IMR-90 (cell line): ENCODE measurements around the gene AKR1E2. TPM values are rescaled to one million over a fixed set of nuclear protein-coding genes. Genes with fewer than 3 reads are reported as not detected.

Experiments used
- ATAC-seq: fragments of 200-7000 bp; cut with Tn5 transposase; 2 replicates; pipeline ENCODE4 v1.9.1; 2020; ENCODE audit warnings: low read depth, mild to moderate bottlenecking, moderate library complexity
- BruUV-seq: library from RNA; stranded (reverse); fragments of 400-500 nt; replicated peaks from 2 replicates; lab custom pipeline; 2021; lab: Mats Ljungman, UMichigan
- CTCF ChIA-PET: fragments of 300-600 bp; formaldehyde crosslinking; extraction: SDS; loops from one replicate; lab custom pipeline; 2021; ENCODE audit warnings: antibody characterized with exemption; lab: Yijun Ruan, JAX
- POLR2A ChIA-PET: fragments of 300-600 bp; sonication (Branson Sonifier 250); formaldehyde crosslinking; loops from one replicate; lab custom pipeline; 2022; ENCODE audit warnings: antibody characterized with exemption; ENCODE audit not compliant: unreplicated experiment; lab: Charles Lee
- DNase-seq: peaks from one replicate; pipeline ENCODE4 v3.0.0; 2013
- H2AFZ ChIP-seq: replicated peaks from 2 replicates; pipeline ENCODE3; 2013; ENCODE audit warnings: low read length, mild to moderate bottlenecking; ENCODE audit not compliant: poor library complexity
- H2AK5ac ChIP-seq: 2 replicates; pipeline ENCODE4 v1.6.1; 2013; ENCODE audit warnings: low read depth, low read length, inconsistent platforms
- H2AK9ac ChIP-seq: replicated peaks from 2 replicates; pipeline ENCODE3; 2013; ENCODE audit warnings: mild to moderate bottlenecking, low read depth, low read length, moderate library complexity; ENCODE audit not compliant: poor library complexity
- H2BK120ac ChIP-seq: 2 replicates; pipeline ENCODE4 v1.6.1; 2013; ENCODE audit warnings: low read depth, low read length, inconsistent platforms
- H2BK15ac ChIP-seq: 3 replicates; pipeline ENCODE4 v1.6.1; 2013; ENCODE audit warnings: low read depth, low read length, inconsistent platforms
- H2BK20ac ChIP-seq: 2 replicates; pipeline ENCODE4 v1.6.1; 2013; ENCODE audit warnings: low read depth, mild to moderate bottlenecking, inconsistent platforms, low read length, moderate library complexity
- H2BK5ac ChIP-seq: 2 replicates; pipeline ENCODE4 v1.6.1; 2013; ENCODE audit warnings: mild to moderate bottlenecking, low read depth, low read length, inconsistent platforms; ENCODE audit not compliant: poor library complexity, severe bottlenecking
- H3K14ac ChIP-seq: replicated peaks from 2 replicates; pipeline ENCODE4 v1.6.1; 2013; ENCODE audit warnings: low read depth, low read length, inconsistent platforms
- H3K18ac ChIP-seq: 2 replicates; pipeline ENCODE4 v1.6.1; 2013; ENCODE audit warnings: low read depth, low read length, control low read depth
- H3K23ac ChIP-seq: 2 replicates; pipeline ENCODE4 v1.6.1; 2013; ENCODE audit warnings: low read depth, low read length, inconsistent platforms
- H3K27ac ChIP-seq: 2 replicates; pipeline ENCODE4 v1.5.1; 2013; ENCODE audit warnings: mild to moderate bottlenecking, control low read depth, low read length; ENCODE audit not compliant: insufficient read depth
- H3K27me3 ChIP-seq: 2 replicates; pipeline ENCODE4 v1.6.1; 2013; ENCODE audit warnings: low read length; ENCODE audit not compliant: control insufficient read depth, insufficient read depth
- H3K36me3 ChIP-seq: 2 replicates; pipeline ENCODE4 v1.6.1; 2013; ENCODE audit warnings: low read length, mixed read lengths; ENCODE audit not compliant: control insufficient read depth, insufficient read depth
- H3K4ac ChIP-seq: 2 replicates; pipeline ENCODE4 v1.6.1; 2013; ENCODE audit warnings: low read depth, low read length, inconsistent platforms
- H3K4me1 ChIP-seq: 2 replicates; pipeline ENCODE4 v1.6.1; 2013; ENCODE audit warnings: low read length, mixed read lengths; ENCODE audit not compliant: control insufficient read depth, insufficient read depth
- H3K4me2 ChIP-seq: 2 replicates; pipeline ENCODE4 v1.6.1; 2013; ENCODE audit warnings: low read depth, mild to moderate bottlenecking, control low read depth, low read length, moderate library complexity
- H3K4me3 ChIP-seq: 2 replicates; pipeline ENCODE4 v1.5.1; 2013; ENCODE audit warnings: low read depth, mild to moderate bottlenecking, control low read depth, low read length, moderate library complexity; ENCODE audit not compliant: insufficient read depth
- H3K56ac ChIP-seq: 2 replicates; pipeline ENCODE4 v1.6.1; 2013; ENCODE audit warnings: low read length, inconsistent platforms; ENCODE audit not compliant: insufficient read depth; ENCODE audit errors: extremely low read depth
- H3K79me1 ChIP-seq, 2 experiments: 2 replicates each; pipeline ENCODE4 v1.6.1; 2013; ENCODE audit warnings: low read length in 2 of 2, inconsistent platforms in 1 of 2, low read depth in 1 of 2
- H3K9ac ChIP-seq: 2 replicates; pipeline ENCODE4 v1.6.1; 2013; ENCODE audit warnings: low read depth, low read length, control low read depth
- H3K9me1 ChIP-seq: 2 replicates; pipeline ENCODE4 v1.6.1; 2013; ENCODE audit warnings: low read length, inconsistent platforms; ENCODE audit not compliant: insufficient read depth
- H3K9me3 ChIP-seq: 2 replicates; pipeline ENCODE4 v1.6.1; 2013; ENCODE audit warnings: low read length; ENCODE audit not compliant: control insufficient read depth, insufficient read depth
- H4K20me1 ChIP-seq: 2 replicates; pipeline ENCODE4 v1.6.1; 2013; ENCODE audit warnings: low read length, inconsistent platforms; ENCODE audit not compliant: insufficient read depth
- H4K5ac ChIP-seq: 2 replicates; pipeline ENCODE4 v1.6.1; 2013; ENCODE audit warnings: mild to moderate bottlenecking, low read depth, low read length, control low read depth
- H4K8ac ChIP-seq, 2 experiments: 2 replicates each; pipeline ENCODE4 v1.6.1; 2013; ENCODE audit warnings: low read depth in 2 of 2, low read length in 2 of 2, control low read depth in 1 of 2, inconsistent platforms in 1 of 2
- H4K91ac ChIP-seq: 2 replicates; pipeline ENCODE4 v1.6.1; 2013; ENCODE audit warnings: low read depth, low read length, inconsistent platforms; ENCODE audit not compliant: insufficient read depth
- BHLHE40 ChIP-seq: fragments of 150-350 bp; IDR thresholded peaks from 2 replicates; pipeline ENCODE4 v1.6.1; 2016; ENCODE audit warnings: mild to moderate bottlenecking, low read depth, low read length
- CEBPB ChIP-seq: IDR thresholded peaks from 2 replicates; pipeline ENCODE4 v1.6.1; 2012; ENCODE audit warnings: low read depth, low read length, improper control_type of control experiment
- CHD1 ChIP-seq: IDR thresholded peaks from 2 replicates; pipeline ENCODE4 v1.6.1; 2012; ENCODE audit warnings: low read depth, low read length, improper control_type of control experiment
- FOS ChIP-seq: fragments of 150-350 bp; IDR thresholded peaks from 2 replicates; pipeline ENCODE4 v1.6.1; 2016; ENCODE audit warnings: low read depth, low read length
- RAD21 ChIP-seq: IDR thresholded peaks from 2 replicates; pipeline ENCODE4 v1.6.1; 2012; ENCODE audit warnings: low read length, improper control_type of control experiment
- RCOR1 ChIP-seq: IDR thresholded peaks from 2 replicates; pipeline ENCODE4 v1.6.1; 2012; ENCODE audit warnings: mild to moderate bottlenecking, low read length, improper control_type of control experiment; ENCODE audit not compliant: insufficient replicate concordance
- SMC3 ChIP-seq: fragments of 150-350 bp; IDR thresholded peaks from 2 replicates; pipeline ENCODE4 v1.6.1; 2016; ENCODE audit warnings: low read depth, mild to moderate bottlenecking, antibody characterized with exemption, low read length, moderate library complexity
- WGBS, 2 experiments: methylation state at CpG; one replicate each; pipeline versions ENCODE4 v1.1.5 to v1.1.7; 2013; ENCODE audit warnings: missing lambda C conversion rate in 2 of 2; ENCODE audit not compliant: insufficient read length in 1 of 2; ENCODE audit errors: extremely low coverage in 2 of 2; 5-methylcytosine and 5-hydroxymethylcytosine counted together
- dilution Hi-C: fragments of 300-500 bp; cut with HindIII; formaldehyde crosslinking; loops from one replicate; pipeline ENCODE4 v1.14.3; 2018; ENCODE audit warnings: low sequenced_read_pairs; ENCODE audit not compliant: unreplicated experiment
- in situ Hi-C: fragments of 300-500 bp; cut with MboI; formaldehyde crosslinking; loops from 3 replicates; pipeline ENCODE4 v1.14.3; 2019; ENCODE audit warnings: low sequenced_read_pairs, inconsistent platforms, mixed read lengths
- intact Hi-C: fragments of 100-400 bp; cut with micrococcal nuclease; formaldehyde crosslinking; loops from 2 replicates; pipeline ENCODE4 v1.10.0; 2022
- polyA plus RNA-seq, 3 experiments: library from polyadenylated mRNA; depleted of rRNA; stranded (reverse); fragments of >200 nt; gene quantifications; 2 replicates each; pipeline ENCODE4 v1.2.3, GENCODE V29; 2012; ENCODE audit warnings: low replicate concordance in 1 of 3
- total RNA-seq: library from RNA; depleted of rRNA; stranded (reverse); fragments of >200 nt; gene quantifications from 2 replicates; pipeline ENCODE4 v1.2.3, GENCODE V29; 2012
- TF ChIP-seq, protein P1 (sequence below): fragments of 150-350 bp; IDR thresholded peaks from 2 replicates; pipeline ENCODE4 v1.6.1; 2016; ENCODE audit warnings: low read depth, mild to moderate bottlenecking, low read length, moderate library complexity, borderline replicate concordance
- TF ChIP-seq, protein P2 (sequence below): conservative IDR thresholded peaks from 2 replicates; pipeline ENCODE4 v1.5.1; 2012; ENCODE audit warnings: mild to moderate bottlenecking, low read depth, low read length, improper control_type of control experiment
- TF ChIP-seq, protein P3 (sequence below): fragments of 150-350 bp; IDR thresholded peaks from 2 replicates; pipeline ENCODE4 v1.6.1; 2017; ENCODE audit warnings: mild to moderate bottlenecking, antibody characterized with exemption, low read length, low read depth

Gene AKR1E2
- total and polyA plus RNA-seq, 2 of the 4 experiments (the other 2 are of a cell fraction) = 1.2 to 3.4 TPM

DNA sequence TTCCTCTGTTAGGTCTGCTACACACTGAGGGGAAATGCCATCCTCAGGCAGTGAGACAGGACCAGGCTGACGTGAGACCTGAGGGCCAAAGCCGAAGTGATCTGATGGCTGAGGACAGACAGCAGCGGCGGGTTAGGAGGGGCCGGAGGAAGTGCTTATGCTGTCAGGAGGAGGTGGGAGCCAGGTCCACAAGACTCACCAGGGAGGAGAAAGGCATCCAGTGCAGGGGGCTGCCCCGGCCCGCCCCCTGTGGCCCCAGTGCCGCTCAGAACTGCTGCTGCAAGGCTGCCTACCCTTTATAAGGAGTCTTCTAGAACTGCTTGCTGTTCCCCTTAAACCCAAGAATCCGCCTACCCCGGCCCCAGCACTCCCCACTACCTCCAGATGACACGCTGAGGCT, 19.8 kb downstream of the AKR1E2 start:
- ATAC-seq = no peak
- ChIA-PET CTCF (no interaction called here), POLR2A (no interaction called here)
- Histone ChIP-seq H2BK15ac (no peak overlapping the region), H3K4ac (no peak overlapping the region), H4K91ac (no peak overlapping the region), H3K14ac (no peak overlapping the region), H3K4me3 (no peak overlapping the region), H3K79me1 (no peaks in the 10 kb centered on the region), H3K23ac (no peak overlapping the region), H2AK9ac (no peak overlapping the region), H3K27me3 (no peaks in the 10 kb centered on the region), H3K4me1 (peaks cover 9% of the 10 kb centered on the region), H2AFZ (no peak overlapping the region), H4K5ac (no peak overlapping the region), H3K36me3 (no peaks in the 10 kb centered on the region), H4K8ac (no peak overlapping the region), H4K20me1 (no peaks in the 10 kb centered on the region), H2BK5ac (no peak overlapping the region), H2BK20ac (no peak overlapping the region), H3K9me1 (peaks cover 12% of the 10 kb centered on the region), H3K4me2 (no peak overlapping the region), H3K9me3 (no peaks in the 10 kb centered on the region), H3K27ac (no peak overlapping the region), H3K18ac (no peak overlapping the region), H3K9ac (no peak overlapping the region), H3K56ac (no peak overlapping the region), H2BK120ac (no peak overlapping the region), H2AK5ac (no peak overlapping the region)
- WGBS, 2 experiments = 95% methylated on average over 4 of the region's 11 CpGs; no CpG with 5 or more reads in 1 of the 2 experiments
- DNase-seq = no peak
- in situ Hi-C loops = loop anchor here (10.0 to 25.0 kb wide), 4 partner anchors 439 to 1017 kb away; no protein-coding TSS in a partner anchor
- intact Hi-C loops = loop anchor here (5.0 kb wide), 1 partner anchor 117 kb away; the partner anchor contains the start of gene AKR1C1
- BruUV-seq = no TSS peak
- dilution Hi-C loops = no loop called here
- no peak for TF ChIP-seq RAD21
- no peak for TF ChIP-seq BHLHE40
- no peak for TF ChIP-seq RCOR1
- TF ChIP-seq, protein P1, sequence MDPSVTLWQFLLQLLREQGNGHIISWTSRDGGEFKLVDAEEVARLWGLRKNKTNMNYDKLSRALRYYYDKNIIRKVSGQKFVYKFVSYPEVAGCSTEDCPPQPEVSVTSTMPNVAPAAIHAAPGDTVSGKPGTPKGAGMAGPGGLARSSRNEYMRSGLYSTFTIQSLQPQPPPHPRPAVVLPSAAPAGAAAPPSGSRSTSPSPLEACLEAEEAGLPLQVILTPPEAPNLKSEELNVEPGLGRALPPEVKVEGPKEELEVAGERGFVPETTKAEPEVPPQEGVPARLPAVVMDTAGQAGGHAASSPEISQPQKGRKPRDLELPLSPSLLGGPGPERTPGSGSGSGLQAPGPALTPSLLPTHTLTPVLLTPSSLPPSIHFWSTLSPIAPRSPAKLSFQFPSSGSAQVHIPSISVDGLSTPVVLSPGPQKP = no peak
- TF ChIP-seq, protein P2, sequence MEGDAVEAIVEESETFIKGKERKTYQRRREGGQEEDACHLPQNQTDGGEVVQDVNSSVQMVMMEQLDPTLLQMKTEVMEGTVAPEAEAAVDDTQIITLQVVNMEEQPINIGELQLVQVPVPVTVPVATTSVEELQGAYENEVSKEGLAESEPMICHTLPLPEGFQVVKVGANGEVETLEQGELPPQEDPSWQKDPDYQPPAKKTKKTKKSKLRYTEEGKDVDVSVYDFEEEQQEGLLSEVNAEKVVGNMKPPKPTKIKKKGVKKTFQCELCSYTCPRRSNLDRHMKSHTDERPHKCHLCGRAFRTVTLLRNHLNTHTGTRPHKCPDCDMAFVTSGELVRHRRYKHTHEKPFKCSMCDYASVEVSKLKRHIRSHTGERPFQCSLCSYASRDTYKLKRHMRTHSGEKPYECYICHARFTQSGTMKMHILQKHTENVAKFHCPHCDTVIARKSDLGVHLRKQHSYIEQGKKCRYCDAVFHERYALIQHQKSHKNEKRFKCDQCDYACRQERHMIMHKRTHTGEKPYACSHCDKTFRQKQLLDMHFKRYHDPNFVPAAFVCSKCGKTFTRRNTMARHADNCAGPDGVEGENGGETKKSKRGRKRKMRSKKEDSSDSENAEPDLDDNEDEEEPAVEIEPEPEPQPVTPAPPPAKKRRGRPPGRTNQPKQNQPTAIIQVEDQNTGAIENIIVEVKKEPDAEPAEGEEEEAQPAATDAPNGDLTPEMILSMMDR = no peak
- TF ChIP-seq CHD1 = no peak
- no peak for TF ChIP-seq SMC3
- TF ChIP-seq, protein P3, sequence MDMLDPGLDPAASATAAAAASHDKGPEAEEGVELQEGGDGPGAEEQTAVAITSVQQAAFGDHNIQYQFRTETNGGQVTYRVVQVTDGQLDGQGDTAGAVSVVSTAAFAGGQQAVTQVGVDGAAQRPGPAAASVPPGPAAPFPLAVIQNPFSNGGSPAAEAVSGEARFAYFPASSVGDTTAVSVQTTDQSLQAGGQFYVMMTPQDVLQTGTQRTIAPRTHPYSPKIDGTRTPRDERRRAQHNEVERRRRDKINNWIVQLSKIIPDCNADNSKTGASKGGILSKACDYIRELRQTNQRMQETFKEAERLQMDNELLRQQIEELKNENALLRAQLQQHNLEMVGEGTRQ = no peak
- no peak for TF ChIP-seq CEBPB
- no peak for TF ChIP-seq FOS
